Liver (tissue), 9 donors: ENCODE data around the gene ANKRD42. TPM values are rescaled to one million over a fixed set of nuclear protein-coding genes. Genes with fewer than 3 reads are reported as not detected.

ENCODE experiments used
- DNase-seq: peaks from one replicate; pipeline ENCODE4 v3.0.0-alpha.2; 2017; ENCODE audit warnings: low spot score
- H3K27ac ChIP-seq, 2 donors: one replicate each; pipeline ENCODE4 v1.7.0; 2013; ENCODE audit warnings: inconsistent platforms in 2 of 2, low read length in 2 of 2, control low read depth in 1 of 2, low read depth in 1 of 2, mild to moderate bottlenecking in 1 of 2
- H3K27me3 ChIP-seq, 4 donors: one replicate each; pipeline versions ENCODE4 v1.6.1 to v1.7.0; 2013; ENCODE audit warnings: low read length in 3 of 4, inconsistent platforms in 1 of 4, mild to moderate bottlenecking in 1 of 4, moderate library complexity in 1 of 4; ENCODE audit not compliant: control insufficient read depth in 4 of 4, insufficient read depth in 4 of 4
- H3K36me3 ChIP-seq, 4 donors: one replicate each; pipeline versions ENCODE4 v1.6.1 to v1.7.0; 2013; ENCODE audit warnings: low read length in 3 of 4, mild to moderate bottlenecking in 3 of 4, low read depth in 1 of 4, moderate library complexity in 1 of 4; ENCODE audit not compliant: control insufficient read depth in 4 of 4, insufficient read depth in 3 of 4
- H3K4me1 ChIP-seq, 4 donors: one replicate each; pipeline versions ENCODE4 v1.6.1 to v1.7.0; 2013; ENCODE audit warnings: low read length in 3 of 4, mild to moderate bottlenecking in 3 of 4, moderate library complexity in 1 of 4; ENCODE audit not compliant: control insufficient read depth in 4 of 4, insufficient read depth in 4 of 4
- H3K4me3 ChIP-seq, 3 donors: one replicate each; pipeline versions ENCODE4 v1.6.1 to v1.7.0; 2013; ENCODE audit warnings: low read length in 3 of 3, control low read depth in 1 of 3, low read depth in 1 of 3, mild to moderate bottlenecking in 1 of 3
- H3K9ac ChIP-seq, 2 donors: one replicate each; pipeline ENCODE4 v1.7.0; 2013; ENCODE audit warnings: low read length in 2 of 2, mild to moderate bottlenecking in 2 of 2, moderate library complexity in 2 of 2, control low read depth in 1 of 2, low read depth in 1 of 2
- H3K9me3 ChIP-seq, 4 donors: one replicate each; pipeline versions ENCODE4 v1.6.1 to v1.7.0; 2013; ENCODE audit warnings: low read length in 3 of 4; ENCODE audit not compliant: control insufficient read depth in 4 of 4
- ATF3 ChIP-seq: IDR thresholded peaks from 2 replicates; pipeline ENCODE4 v1.6.1; 2016; ENCODE audit warnings: antibody characterized with exemption
- CTCF ChIP-seq: fragments of 150-350 bp; IDR thresholded peaks from 2 replicates; pipeline ENCODE4 v1.5.1; 2017; ENCODE audit warnings: improper control_type of control experiment, low read depth, low read length; ENCODE audit not compliant: missing input control
- EGR1 ChIP-seq, 2 donors: IDR thresholded peaks; 2 replicates each; pipeline ENCODE4 v1.6.1; 2016 to 2018; ENCODE audit warnings: antibody characterized with exemption in 2 of 2, low read depth in 2 of 2
- FOXA1 ChIP-seq: IDR thresholded peaks from 2 replicates; pipeline ENCODE4 v1.6.1; 2016; ENCODE audit warnings: antibody characterized with exemption
- FOXA2 ChIP-seq: IDR thresholded peaks from 2 replicates; pipeline ENCODE4 v1.6.1; 2016; ENCODE audit warnings: antibody characterized with exemption
- GABPA ChIP-seq, 2 donors: IDR thresholded peaks in 1 of 2; conservative IDR thresholded peaks in 1 of 2; 2 replicates each; pipeline ENCODE4 v1.6.1; 2016; ENCODE audit warnings: antibody characterized with exemption in 2 of 2, mild to moderate bottlenecking in 1 of 2, moderate library complexity in 1 of 2
- HNF4A ChIP-seq, 2 donors: conservative IDR thresholded peaks; 2 replicates each; pipeline ENCODE4 v1.6.1; 2016; ENCODE audit warnings: antibody characterized with exemption in 2 of 2, mild to moderate bottlenecking in 2 of 2
- HNF4G ChIP-seq: IDR thresholded peaks from 2 replicates; pipeline ENCODE4 v1.6.1; 2016; ENCODE audit warnings: antibody characterized with exemption
- JUND ChIP-seq, 2 donors: IDR thresholded peaks; 2 replicates each; pipeline ENCODE4 v1.6.1; 2016; ENCODE audit warnings: antibody characterized with exemption in 2 of 2
- MAX ChIP-seq: IDR thresholded peaks from 2 replicates; pipeline ENCODE4 v1.6.1; 2016; ENCODE audit warnings: antibody characterized with exemption
- NR2F2 ChIP-seq: IDR thresholded peaks from 2 replicates; pipeline ENCODE4 v1.6.1; 2016; ENCODE audit warnings: antibody characterized with exemption
- RAD21 ChIP-seq, 2 donors: IDR thresholded peaks; 2 replicates each; pipeline ENCODE4 v1.6.1; 2016; ENCODE audit warnings: antibody characterized with exemption in 2 of 2, mild to moderate bottlenecking in 2 of 2
- REST ChIP-seq: IDR thresholded peaks from 2 replicates; pipeline ENCODE4 v1.6.1; 2016; ENCODE audit warnings: antibody characterized with exemption, mild to moderate bottlenecking
- RXRA ChIP-seq, 2 donors: IDR thresholded peaks; 2 replicates each; pipeline ENCODE4 v1.6.1; 2017 to 2018; ENCODE audit warnings: antibody characterized with exemption in 2 of 2, mild to moderate bottlenecking in 1 of 2
- SP1 ChIP-seq: IDR thresholded peaks from 2 replicates; pipeline ENCODE4 v1.6.1; 2018; ENCODE audit warnings: antibody characterized with exemption, mild to moderate bottlenecking
- TAF1 ChIP-seq: conservative IDR thresholded peaks from 2 replicates; pipeline ENCODE4 v1.6.1; 2016; ENCODE audit warnings: antibody characterized with exemption, mild to moderate bottlenecking
- YY1 ChIP-seq: IDR thresholded peaks from 2 replicates; pipeline ENCODE4 v1.6.1; 2016; ENCODE audit warnings: antibody characterized with exemption, mild to moderate bottlenecking
- ZBTB33 ChIP-seq: IDR thresholded peaks from 2 replicates; pipeline ENCODE4 v1.6.1; 2016; ENCODE audit warnings: antibody characterized with exemption
- WGBS: extraction: QIAGEN DNeasy Blood & Tissue Kit; methylation state at CpG from one replicate; pipeline ENCODE4 v1.1.7; 2013; 5-methylcytosine and 5-hydroxymethylcytosine counted together
- polyA plus RNA-seq, 2 donors: library from polyadenylated mRNA; stranded (reverse) in 1 of 2; unstranded in 1 of 2; fragments of 200-250 nt in 1 of 2; fragments of >200 nt in 1 of 2; fragmentation: Nextera tagmentation in 1 of 2; extraction: Ambion mirVana in 1 of 2; gene quantifications; one replicate each; pipeline versions ENCODE4 v1.2.1 to v1.2.3, GENCODE V29; 2013 to 2015
- total RNA-seq, 2 donors: library from RNA; depleted of rRNA; stranded (reverse); fragments of >200 nt; gene quantifications; one replicate each; pipeline ENCODE4 v1.2.3, GENCODE V29; 2014
- donor health status: healthy.
- donor health status: healthy.
- donor health status: healthy.
- donor health status: healthy.
- donor health status: healthy.

Gene ANKRD42
- total RNA-seq (1 to 10 TPM; 2.0 to 4.9 TPM), polyA plus RNA-seq (1 to 10 TPM; 2.3 to 2.4 TPM)

GRCh38 chr11:83193315-83194280 is at the start of gene ANKRD42:
TSS of gene ANKRD42 (plus strand) at chr11:83193712. CDS start at chr11:83194671, 959 bp downstream.
- H3K4me3 ChIP-seq: peak within 1 kb of the TSS; percentile 66 to 96 (median 81)

More at GRCh38 chr11:83193315-83194280, at the start of gene ANKRD42:
- Histone ChIP-seq H3K27me3 (no peaks in the 10 kb centered on the region), H3K9me3 (no peaks in the 10 kb centered on the region), H3K27ac (peak within 1 kb of the TSS; percentile 83 to 97), H3K36me3 (peaks cover 3 to 18% (median 6%) of the 10 kb centered on the region in 4 donors), H3K4me1 (peaks cover 6 to 24% (median 15%) of the 10 kb centered on the region in 4 donors), H3K9ac (peak within 1 kb of the TSS; percentile 89 to 99)
- TF ChIP-seq YY1: peak; percentile 67
- no peak for TF ChIP-seq CTCF
- no peak for TF ChIP-seq TAF1
- peak; percentile 22 for TF ChIP-seq NR2F2
- no peak for TF ChIP-seq HNF4G
- peak; percentile 12 for TF ChIP-seq REST
- TF ChIP-seq EGR1 (IDR thresholded peaks at IDR 0.05; ENCODE audit: low read depth in 2 of 2): peak in 1 of 2 donors; percentile 49
- no peak for TF ChIP-seq HNF4A (conservative IDR thresholded peaks at IDR 0.05)
- peak; percentile 23 to 34 for TF ChIP-seq RAD21 (IDR thresholded peaks at IDR 0.05)
- TF ChIP-seq JUND (IDR thresholded peaks at IDR 0.05): peak; percentile 72 to 78
- TF ChIP-seq ATF3: no peak
- TF ChIP-seq FOXA2: no peak
- TF ChIP-seq SP1: no peak
- peak; percentile 94 to 99 for TF ChIP-seq GABPA (IDR thresholded peaks at IDR 0.05 in 1 of 2, conservative IDR thresholded peaks at IDR 0.05 in 1 of 2)
- no peak for TF ChIP-seq ZBTB33
- TF ChIP-seq FOXA1: no peak
- peak; percentile 92 for TF ChIP-seq MAX
- TF ChIP-seq RXRA (IDR thresholded peaks at IDR 0.05): no peak
- peak; percentile 86 for DNase-seq
- WGBS: under 1% methylated on average over 67 of the region's 67 CpGs
